CD4-positive, CD25-positive, alpha-beta regulatory T cell (primary cell): ENCODE results near the gene PCDHGC4. TPM values are rescaled to one million over a fixed set of nuclear protein-coding genes. Genes with fewer than 3 reads are reported as not detected.

Experiments
- ATAC-seq, 2 donors: fragments of 150-1000 bp; cut with Tn5 transposase; one replicate each; pipeline ENCODE4 v1.10.0; 2021; ENCODE audit warnings: low read depth in 2 of 2, moderate number of reproducible peaks in 2 of 2, moderate library complexity in 1 of 2
- DNase-seq, 3 donors: peaks; one replicate each; pipeline versions ENCODE4 v3.0.0 to v3.0.0-alpha.2; 2012 to 2022; ENCODE audit warnings: mixed read lengths in 1 of 3
- H3K27ac ChIP-seq: one replicate; pipeline ENCODE4 v1.7.0; 2013; ENCODE audit warnings: mild to moderate bottlenecking, low read length; ENCODE audit not compliant: insufficient read depth, poor library complexity, severe bottlenecking
- H3K27me3 ChIP-seq: one replicate; pipeline ENCODE4 v1.7.0; 2013; ENCODE audit warnings: low read length; ENCODE audit not compliant: control insufficient read depth, insufficient read depth
- H3K36me3 ChIP-seq: one replicate; pipeline ENCODE4 v1.7.0; 2013; ENCODE audit warnings: mild to moderate bottlenecking, low read length, moderate library complexity; ENCODE audit not compliant: control insufficient read depth, insufficient read depth
- H3K4me1 ChIP-seq: 2 replicates; pipeline ENCODE4 v1.7.0; 2013; ENCODE audit warnings: mild to moderate bottlenecking, low read length; ENCODE audit not compliant: insufficient read depth, control insufficient read depth, poor library complexity, severe bottlenecking
- H3K4me3 ChIP-seq: one replicate; pipeline ENCODE4 v1.7.0; 2013; ENCODE audit warnings: low read depth, mild to moderate bottlenecking, low read length, moderate library complexity
- H3K9me3 ChIP-seq, 2 experiments: 1 replicate in 1 of 2; 2 replicates in 1 of 2; pipeline ENCODE4 v1.7.0; 2013; ENCODE audit warnings: low read length in 2 of 2, mild to moderate bottlenecking in 1 of 2, moderate library complexity in 1 of 2; ENCODE audit not compliant: control insufficient read depth in 2 of 2
- H3K27ac Mint-ChIP-seq, 3 donors: one replicate each; pipeline ENCODE4 v1.8.0; 2020 to 2022; ENCODE audit warnings: mild to moderate bottlenecking in 3 of 3, mixed read lengths in 3 of 3, moderate library complexity in 2 of 3
- H3K27me3 Mint-ChIP-seq: one replicate; pipeline ENCODE4 v1.8.0; 2022; ENCODE audit warnings: mild to moderate bottlenecking, mixed read lengths
- H3K36me3 Mint-ChIP-seq: one replicate; pipeline ENCODE4 v1.8.0; 2020; ENCODE audit warnings: mixed read lengths
- H3K4me1 Mint-ChIP-seq, 4 donors: one replicate each; pipeline ENCODE4 v1.8.0; 2020 to 2022; ENCODE audit warnings: mixed read lengths in 4 of 4, mild to moderate bottlenecking in 1 of 4
- H3K4me3 Mint-ChIP-seq, 4 donors: one replicate each; pipeline ENCODE4 v1.8.0; 2020 to 2022; ENCODE audit warnings: mild to moderate bottlenecking in 4 of 4, mixed read lengths in 4 of 4, moderate library complexity in 3 of 4
- H3K9me3 Mint-ChIP-seq, 7 donors: one replicate each; pipeline ENCODE4 v1.8.0; 2020 to 2022; ENCODE audit warnings: mixed read lengths in 7 of 7, mild to moderate bottlenecking in 3 of 7, moderate library complexity in 2 of 7
- polyA plus RNA-seq, 4 donors: library from polyadenylated mRNA; unstranded; fragments of 300-500 nt; fragmentation: Illumina TruSeq; gene quantifications; one replicate each; pipeline ENCODE4 v1.2.3, GENCODE V29; 2021
- total RNA-seq: library from RNA; stranded (reverse); gene quantifications from one replicate; pipeline ENCODE4 v1.2.3, GENCODE V29; 2022

Gene PCDHGC4
- total and polyA plus RNA-seq, 5 donors from 2014 or later = not detected

GRCh38 chr5:141491323-141492167 is 6.7 kb downstream of the PCDHGC4 start:
- H3K27me3 Mint-ChIP-seq = peaks cover 75% of the 10 kb centered on the region
- H3K27ac Mint-ChIP-seq = no peak overlapping the region
- Histone ChIP-seq H3K9me3 (no peaks in the 10 kb centered on the region), H3K36me3 (no peaks in the 10 kb centered on the region), H3K27ac (no peak overlapping the region), H3K4me1 (no peaks in the 10 kb centered on the region), H3K4me3 (no peak overlapping the region), H3K27me3 (peaks cover 28% of the 10 kb centered on the region)
- H3K9me3 Mint-ChIP-seq = peaks cover 0 to 4% (median 0%) of the 10 kb centered on the region in 7 donors
- H3K4me3 Mint-ChIP-seq = peak overlapping the region in 1 of 4 donors; percentile 70
- H3K4me1 Mint-ChIP-seq = peaks cover 0 to 22% (median 1%) of the 10 kb centered on the region in 4 donors
- no peak for ATAC-seq
- no peak for DNase-seq
- H3K36me3 Mint-ChIP-seq = no peaks in the 10 kb centered on the region

GRCh38 chr5:141492168-141492885 is 7.5 kb downstream of the PCDHGC4 start:
- ATAC-seq (peak; percentile 34 to 45), DNase-seq (peak in 1 of 3 donors; percentile 22)
- peaks cover 0 to 4% (median 0%) of the 10 kb centered on the region in 7 donors for H3K9me3 Mint-ChIP-seq
- H3K27ac Mint-ChIP-seq = no peak overlapping the region
- H3K4me1 Mint-ChIP-seq = peaks cover 0 to 22% (median 1%) of the 10 kb centered on the region in 4 donors
- peaks cover 67% of the 10 kb centered on the region for H3K27me3 Mint-ChIP-seq
- peaks cover 24% of the 10 kb centered on the region for H3K27me3 ChIP-seq
- no peaks in the 10 kb centered on the region for H3K9me3 ChIP-seq
- H3K36me3 Mint-ChIP-seq = no peaks in the 10 kb centered on the region
- H3K27ac ChIP-seq = no peak overlapping the region
- no peaks in the 10 kb centered on the region for H3K4me1 ChIP-seq
- no peak overlapping the region for H3K4me3 ChIP-seq
- H3K36me3 ChIP-seq = no peaks in the 10 kb centered on the region
- H3K4me3 Mint-ChIP-seq = peak overlapping the region in 3 of 4 donors; percentile 17 to 70 (median 48)

GRCh38 chr5:141493500-141494422 is 8.9 kb downstream of the PCDHGC4 start:
- H3K27me3 ChIP-seq = peaks cover 23% of the 10 kb centered on the region

GRCh38 chr5:141494761-141495452 is 10.1 kb downstream of the PCDHGC4 start:
- H3K4me1 ChIP-seq = no peaks in the 10 kb centered on the region
- Mint-ChIP-seq H3K27ac (no peak overlapping the region), H3K9me3 (peaks cover 0 to 7% (median 0%) of the 10 kb centered on the region in 7 donors), H3K4me3 (no peak overlapping the region), H3K36me3 (peaks cover 3% of the 10 kb centered on the region), H3K27me3 (peaks cover 61% of the 10 kb centered on the region), H3K4me1 (peaks cover 0 to 22% (median 1%) of the 10 kb centered on the region in 4 donors)
- H3K27ac ChIP-seq = no peak overlapping the region
- DNase-seq (no peak), ATAC-seq (no peak)
- H3K27me3 ChIP-seq = peaks cover 22% of the 10 kb centered on the region
- H3K36me3 ChIP-seq = no peaks in the 10 kb centered on the region
- H3K4me3 ChIP-seq = no peak overlapping the region
- no peaks in the 10 kb centered on the region for H3K9me3 ChIP-seq

More at GRCh38 chr5:141493500-141494422, 8.9 kb downstream of the PCDHGC4 start:
- ATAC-seq (no peak), DNase-seq (no peak)
- Mint-ChIP-seq H3K9me3 (peaks cover 0 to 7% (median 0%) of the 10 kb centered on the region in 7 donors), H3K27me3 (peaks cover 62% of the 10 kb centered on the region), H3K36me3 (no peaks in the 10 kb centered on the region), H3K4me1 (peaks cover 0 to 22% (median 1%) of the 10 kb centered on the region in 4 donors), H3K4me3 (no peak overlapping the region), H3K27ac (no peak overlapping the region)
- Histone ChIP-seq H3K4me3 (no peak overlapping the region), H3K9me3 (no peaks in the 10 kb centered on the region), H3K27ac (no peak overlapping the region), H3K36me3 (no peaks in the 10 kb centered on the region), H3K4me1 (no peaks in the 10 kb centered on the region)

- Mint-ChIP-seq H3K27me3 (peaks cover 59% of the 10 kb centered on the region), H3K36me3 (peaks cover 3% of the 10 kb centered on the region), H3K27ac (no peak overlapping the region), H3K9me3 (peaks cover 0 to 7% (median 0%) of the 10 kb centered on the region in 7 donors), H3K4me1 (peaks cover 0 to 22% (median 1%) of the 10 kb centered on the region in 4 donors), H3K4me3 (peak overlapping the region in 1 of 4 donors; percentile 28)
- H3K9me3 ChIP-seq = no peaks in the 10 kb centered on the region
- no peaks in the 10 kb centered on the region for H3K36me3 ChIP-seq
- DNase-seq = no peak
- ATAC-seq = no peak
- peaks cover 20% of the 10 kb centered on the region for H3K27me3 ChIP-seq
- no peaks in the 10 kb centered on the region for H3K4me1 ChIP-seq
- no peak overlapping the region for H3K27ac ChIP-seq
- H3K4me3 ChIP-seq = no peak overlapping the region
Observed at GRCh38 chr5:141495453-141495811, 10.6 kb downstream of the PCDHGC4 start.

- H3K4me1 ChIP-seq = no peaks in the 10 kb centered on the region
- ATAC-seq = no peak
- Mint-ChIP-seq H3K27ac (no peak overlapping the region), H3K9me3 (peaks cover 0 to 7% (median 0%) of the 10 kb centered on the region in 7 donors), H3K36me3 (peaks cover 3% of the 10 kb centered on the region), H3K4me3 (no peak overlapping the region), H3K27me3 (peaks cover 53% of the 10 kb centered on the region), H3K4me1 (peaks cover 0 to 20% (median 1%) of the 10 kb centered on the region in 4 donors)
- no peak for DNase-seq
- peaks cover 18% of the 10 kb centered on the region for H3K27me3 ChIP-seq
- H3K36me3 ChIP-seq = no peaks in the 10 kb centered on the region
- H3K4me3 ChIP-seq = no peak overlapping the region
- no peaks in the 10 kb centered on the region for H3K9me3 ChIP-seq
- H3K27ac ChIP-seq = no peak overlapping the region
Observed at GRCh38 chr5:141496038-141496437, 11.2 kb downstream of the PCDHGC4 start.

- no peaks in the 10 kb centered on the region for H3K4me1 Mint-ChIP-seq
- peaks cover 8% of the 10 kb centered on the region for H3K36me3 Mint-ChIP-seq
- H3K27ac Mint-ChIP-seq = peak overlapping the region in 1 of 3 donors; percentile 58
- H3K36me3 ChIP-seq = no peaks in the 10 kb centered on the region
- no peak overlapping the region for H3K4me3 Mint-ChIP-seq
- peaks cover 11% of the 10 kb centered on the region for H3K27me3 Mint-ChIP-seq
- H3K27me3 ChIP-seq = no peaks in the 10 kb centered on the region
- H3K9me3 Mint-ChIP-seq = peaks cover 0 to 3% (median 0%) of the 10 kb centered on the region in 7 donors
- no peaks in the 10 kb centered on the region for H3K9me3 ChIP-seq
- DNase-seq (no peak), ATAC-seq (no peak)
- H3K4me3 ChIP-seq = no peak overlapping the region
- H3K4me1 ChIP-seq = no peaks in the 10 kb centered on the region
- H3K27ac ChIP-seq = no peak overlapping the region
Observed at GRCh38 chr5:141501761-141502160, 16.9 kb downstream of the PCDHGC4 start.
